Sigmoid colon (tissue), 7 donors: ENCODE results near the gene FAM184B. TPM values are rescaled to one million over a fixed set of nuclear protein-coding genes. Genes with fewer than 3 reads are reported as not detected.

Source experiments
- DNase-seq: peaks from one replicate; pipeline ENCODE4 v3.0.0-alpha.2; 2019
- H3K27ac ChIP-seq, 4 donors: fragments of 200-600 bp; sonication (generic); one replicate each; pipeline ENCODE4 v1.5.1; 2016 to 2019; ENCODE audit warnings: mild to moderate bottlenecking in 1 of 4
- H3K27me3 ChIP-seq, 3 donors: fragments of 200-600 bp; sonication (generic); one replicate each; pipeline ENCODE4 v1.5.1; 2019; ENCODE audit warnings: mild to moderate bottlenecking in 1 of 3
- H3K36me3 ChIP-seq, 4 donors: fragments of 200-600 bp; sonication (generic); one replicate each; pipeline ENCODE4 v1.5.1; 2016 to 2019
- H3K4me1 ChIP-seq, 4 donors: fragments of 200-600 bp; sonication (generic); one replicate each; pipeline ENCODE4 v1.5.1; 2017 to 2019
- H3K4me3 ChIP-seq, 4 donors: fragments of 200-600 bp; sonication (generic); one replicate each; pipeline ENCODE4 v1.5.1; 2017 to 2019; ENCODE audit warnings: mild to moderate bottlenecking in 2 of 4, moderate library complexity in 1 of 4
- H3K9me3 ChIP-seq, 4 donors: fragments of 200-600 bp in 3 of 4; sonication (generic) in 3 of 4; one replicate each; pipeline versions ENCODE4 v1.5.1 to v1.6.1; 2013 to 2019
- EP300 ChIP-seq, 4 donors: sonication (generic); formaldehyde crosslinking; IDR thresholded peaks; one replicate each; pipeline ENCODE4 v1.6.1; 2017; ENCODE audit warnings: antibody characterized with exemption in 4 of 4
- POLR2A ChIP-seq, 2 donors: fragments of 450-650 bp; IDR thresholded peaks; one replicate each; pipeline ENCODE4 v1.6.1; 2016; ENCODE audit warnings: antibody characterized with exemption in 2 of 2, mild to moderate bottlenecking in 2 of 2, moderate library complexity in 2 of 2
- POLR2AphosphoS5 ChIP-seq, 4 donors: sonication (generic); formaldehyde crosslinking; IDR thresholded peaks; one replicate each; pipeline ENCODE4 v1.6.1; 2017; ENCODE audit warnings: antibody characterized with exemption in 4 of 4
- WGBS, 2 donors: extraction: QIAGEN DNeasy Blood & Tissue Kit; methylation state at CpG; one replicate each; pipeline ENCODE4 v1.1.7; 2013; 5-methylcytosine and 5-hydroxymethylcytosine counted together
- intact Hi-C: fragments of 100-400 bp; cut with DNase I; formaldehyde crosslinking; loops from one replicate; pipeline ENCODE4 v1.15.1; 2023
- polyA plus RNA-seq, 3 donors: library from polyadenylated mRNA; stranded (reverse); fragments of 200-250 nt; gene quantifications; one replicate each; pipeline ENCODE4 v1.2.3, GENCODE V29; 2013
- total RNA-seq, 4 donors: library from RNA; depleted of rRNA; stranded (reverse); fragments of >200 nt; gene quantifications; one replicate each; pipeline ENCODE4 v1.1.0, GENCODE V29; 2016
- TF ChIP-seq, protein P1 (sequence below), 4 experiments: fragments of 450-650 bp in 3 of 4; fragments of 200-600 bp in 1 of 4; IDR thresholded peaks; one replicate each; pipeline ENCODE4 v1.5.1; 2016 to 2019; ENCODE audit warnings: antibody characterized with exemption in 4 of 4, mild to moderate bottlenecking in 3 of 4, moderate library complexity in 2 of 4
- donor health status: healthy with polysubstance abuse.
- donor health status: Bipolar disorder and iron deficiency.
- donor health status: healthy.

The FAM184B gene
- total and polyA plus RNA-seq, 7 donors = under 0.01 to 0.23 (median 0.23) TPM; not detected in 4

GRCh38 chr4:17705107-17705506 lies 76.3 kb downstream of the FAM184B start:
- H3K4me1 ChIP-seq = no peaks in the 10 kb centered on the region
- no peak for DNase-seq
- no peaks in the 10 kb centered on the region for H3K27me3 ChIP-seq
- no peak overlapping the region for H3K27ac ChIP-seq
- intact Hi-C loops = no loop called here
- no peak for TF ChIP-seq EP300 (IDR thresholded peaks at IDR 0.05)
- no peak for TF ChIP-seq POLR2AphosphoS5 (IDR thresholded peaks at IDR 0.05)
- TF ChIP-seq, protein P1, sequence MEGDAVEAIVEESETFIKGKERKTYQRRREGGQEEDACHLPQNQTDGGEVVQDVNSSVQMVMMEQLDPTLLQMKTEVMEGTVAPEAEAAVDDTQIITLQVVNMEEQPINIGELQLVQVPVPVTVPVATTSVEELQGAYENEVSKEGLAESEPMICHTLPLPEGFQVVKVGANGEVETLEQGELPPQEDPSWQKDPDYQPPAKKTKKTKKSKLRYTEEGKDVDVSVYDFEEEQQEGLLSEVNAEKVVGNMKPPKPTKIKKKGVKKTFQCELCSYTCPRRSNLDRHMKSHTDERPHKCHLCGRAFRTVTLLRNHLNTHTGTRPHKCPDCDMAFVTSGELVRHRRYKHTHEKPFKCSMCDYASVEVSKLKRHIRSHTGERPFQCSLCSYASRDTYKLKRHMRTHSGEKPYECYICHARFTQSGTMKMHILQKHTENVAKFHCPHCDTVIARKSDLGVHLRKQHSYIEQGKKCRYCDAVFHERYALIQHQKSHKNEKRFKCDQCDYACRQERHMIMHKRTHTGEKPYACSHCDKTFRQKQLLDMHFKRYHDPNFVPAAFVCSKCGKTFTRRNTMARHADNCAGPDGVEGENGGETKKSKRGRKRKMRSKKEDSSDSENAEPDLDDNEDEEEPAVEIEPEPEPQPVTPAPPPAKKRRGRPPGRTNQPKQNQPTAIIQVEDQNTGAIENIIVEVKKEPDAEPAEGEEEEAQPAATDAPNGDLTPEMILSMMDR (IDR thresholded peaks at IDR 0.05) = no peak
- TF ChIP-seq POLR2A (IDR thresholded peaks at IDR 0.05) = no peak
- H3K4me3 ChIP-seq = no peak overlapping the region
- H3K36me3 ChIP-seq = no peaks in the 10 kb centered on the region
- no peaks in the 10 kb centered on the region for H3K9me3 ChIP-seq
- WGBS, 2 donors = 4 to 41% methylated on average over 2 of the region's 2 CpGs

DNA sequence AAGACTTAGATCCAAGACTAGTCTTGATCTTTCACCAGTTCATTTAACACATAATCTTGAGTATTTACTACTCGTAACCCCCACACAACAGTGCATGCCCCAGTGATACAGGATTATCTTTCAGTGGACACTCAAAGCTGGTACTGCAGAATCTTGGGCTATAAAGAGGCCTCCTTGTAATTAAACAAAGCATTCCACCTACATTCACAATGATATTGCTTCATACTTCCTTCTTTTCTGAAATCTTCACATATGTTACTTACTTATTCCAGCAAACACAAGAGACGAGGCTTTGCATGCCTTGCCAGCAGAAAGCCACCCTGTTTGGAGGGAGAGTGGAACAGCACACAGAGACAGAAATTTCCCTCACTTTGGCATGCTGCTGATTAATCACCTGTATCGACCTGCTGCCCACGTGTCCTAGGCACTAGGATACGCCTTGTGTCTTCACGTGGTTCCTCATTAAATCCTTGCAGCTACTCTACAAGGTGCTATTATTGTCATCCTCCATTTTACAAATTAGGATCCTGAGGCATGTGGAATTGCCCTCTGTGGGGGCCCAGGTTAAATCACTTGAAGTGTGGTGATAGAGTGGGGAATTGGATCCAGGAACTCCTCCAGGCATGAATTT lies 77.3 kb downstream of the FAM184B start:
- 17 to 69% methylated on average over 6 of the region's 6 CpGs for WGBS, 2 donors
- Histone ChIP-seq H3K27me3 (no peaks in the 10 kb centered on the region), H3K4me3 (no peak overlapping the region), H3K4me1 (no peaks in the 10 kb centered on the region), H3K36me3 (no peaks in the 10 kb centered on the region), H3K27ac (no peak overlapping the region), H3K9me3 (no peaks in the 10 kb centered on the region)
- TF ChIP-seq EP300 (IDR thresholded peaks at IDR 0.05) (no peak), POLR2AphosphoS5 (IDR thresholded peaks at IDR 0.05) (no peak), POLR2A (IDR thresholded peaks at IDR 0.05) (no peak)
- intact Hi-C loops = no loop called here
- DNase-seq = no peak

DNA sequence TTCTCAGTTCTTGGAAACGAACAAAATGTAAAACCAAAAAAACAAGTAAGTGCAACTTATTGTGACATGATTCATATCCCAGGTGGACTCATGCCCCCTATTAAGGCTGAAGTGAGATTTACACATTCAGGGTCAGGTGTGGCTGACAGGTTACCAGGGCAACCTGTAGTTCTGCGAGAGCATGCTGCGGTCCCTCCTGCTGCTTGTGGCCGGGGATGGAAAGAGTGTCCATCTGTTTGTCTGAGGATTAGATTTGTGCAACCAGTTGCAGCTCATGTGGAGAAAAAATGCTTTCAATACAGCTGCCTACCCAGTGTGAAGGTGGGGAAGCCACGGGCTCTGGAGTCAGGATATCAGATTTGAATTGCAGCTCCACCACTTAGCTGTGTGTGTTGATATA lies 78.8 kb downstream of the FAM184B start:
- TF ChIP-seq POLR2A (IDR thresholded peaks at IDR 0.05) = no peak
- no peak for TF ChIP-seq EP300 (IDR thresholded peaks at IDR 0.05)
- no peak for TF ChIP-seq POLR2AphosphoS5 (IDR thresholded peaks at IDR 0.05)
- TF ChIP-seq, protein P1 (IDR thresholded peaks at IDR 0.05) = no peak
- H3K4me3 ChIP-seq = no peak overlapping the region
- no peaks in the 10 kb centered on the region for H3K36me3 ChIP-seq
- H3K9me3 ChIP-seq = no peaks in the 10 kb centered on the region
- no peaks in the 10 kb centered on the region for H3K27me3 ChIP-seq
- H3K4me1 ChIP-seq = no peaks in the 10 kb centered on the region
- DNase-seq = no peak
- intact Hi-C loops = no loop called here
- WGBS, 2 donors = 73 to 83% methylated on average over 5 of the region's 5 CpGs
- H3K27ac ChIP-seq = no peak overlapping the region

DNA sequence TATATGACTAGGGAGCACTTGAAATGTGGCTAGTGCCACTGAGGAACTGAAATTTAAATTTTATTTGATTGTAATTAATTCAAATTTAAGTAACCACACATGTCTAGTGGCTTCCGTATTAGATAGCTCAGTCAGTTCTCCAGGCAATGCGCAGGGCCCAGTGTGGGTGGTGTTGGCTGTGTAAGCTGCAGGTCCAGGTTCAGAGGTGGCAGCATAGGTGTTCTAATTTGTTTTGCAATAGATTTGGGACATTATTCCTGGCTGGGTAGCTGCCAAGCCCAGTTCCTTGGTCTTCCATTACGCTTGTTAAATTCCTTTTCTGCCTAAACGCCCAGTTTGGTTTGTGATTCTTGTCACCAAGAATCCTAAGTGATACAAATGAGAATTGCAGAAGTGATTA lies 79.5 kb downstream of the FAM184B start:
- intact Hi-C loops = no loop called here
- 90 to 93% methylated on average over 4 of the region's 4 CpGs for WGBS, 2 donors
- DNase-seq = no peak
- Histone ChIP-seq H3K27ac (no peak overlapping the region), H3K4me3 (no peak overlapping the region), H3K4me1 (no peaks in the 10 kb centered on the region), H3K9me3 (no peaks in the 10 kb centered on the region), H3K36me3 (no peaks in the 10 kb centered on the region), H3K27me3 (no peaks in the 10 kb centered on the region)
- TF ChIP-seq, protein P1 (IDR thresholded peaks at IDR 0.05) = no peak
- no peak for TF ChIP-seq POLR2AphosphoS5 (IDR thresholded peaks at IDR 0.05)
- TF ChIP-seq EP300 (IDR thresholded peaks at IDR 0.05) = no peak
- TF ChIP-seq POLR2A (IDR thresholded peaks at IDR 0.05) = no peak

DNA sequence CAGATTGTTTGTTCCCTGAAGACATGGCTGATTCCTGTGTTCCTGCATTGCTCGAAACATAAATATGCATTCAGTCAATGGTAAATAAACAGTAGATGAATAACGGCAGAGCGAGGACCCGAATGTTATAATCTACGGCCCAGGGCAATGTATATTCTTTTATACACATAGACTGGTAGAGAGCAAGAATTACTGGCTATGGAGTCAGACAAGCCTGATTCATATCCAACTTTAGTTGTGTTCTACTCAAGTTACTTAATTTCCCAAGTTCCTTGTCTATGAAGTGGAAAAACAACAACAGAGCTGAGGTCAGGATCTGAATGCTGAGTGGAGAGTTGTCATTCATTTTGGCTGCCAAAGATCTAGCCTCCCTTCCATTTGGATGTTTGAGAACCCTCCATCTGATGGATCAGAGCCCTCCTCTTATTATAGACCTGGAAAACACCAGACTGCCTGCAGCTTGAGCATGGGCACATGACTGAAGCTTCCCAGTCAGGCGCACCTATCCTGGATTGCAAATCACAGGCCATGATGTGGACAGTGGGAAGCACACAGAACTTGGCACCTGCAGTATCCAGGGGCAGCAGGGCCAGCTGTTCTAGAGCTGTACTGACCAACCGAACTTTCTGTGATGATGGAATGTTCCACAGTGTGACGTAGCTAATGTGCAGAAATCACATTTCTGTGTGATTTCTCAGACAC lies 80.1 kb downstream of the FAM184B start:
- no peak for DNase-seq
- TF ChIP-seq POLR2AphosphoS5 (IDR thresholded peaks at IDR 0.05) (no peak), EP300 (IDR thresholded peaks at IDR 0.05) (no peak), POLR2A (IDR thresholded peaks at IDR 0.05) (no peak)
- no peaks in the 10 kb centered on the region for H3K27me3 ChIP-seq
- H3K36me3 ChIP-seq = no peaks in the 10 kb centered on the region
- intact Hi-C loops = no loop called here
- H3K4me3 ChIP-seq = no peak overlapping the region
- no peak overlapping the region for H3K27ac ChIP-seq
- H3K9me3 ChIP-seq = no peaks in the 10 kb centered on the region
- H3K4me1 ChIP-seq = no peaks in the 10 kb centered on the region
- 93% methylated on average over 8 of the region's 8 CpGs for WGBS, 2 donors
